Measurements from ENCODE around the gene KCNJ12. TPM values are rescaled to one million over a fixed set of nuclear protein-coding genes. Genes with fewer than 3 reads are reported as not detected.

Gene KCNJ12
- total RNA-seq, 1 experiment from 2014 or later, result 5.8 TPM

DNA sequence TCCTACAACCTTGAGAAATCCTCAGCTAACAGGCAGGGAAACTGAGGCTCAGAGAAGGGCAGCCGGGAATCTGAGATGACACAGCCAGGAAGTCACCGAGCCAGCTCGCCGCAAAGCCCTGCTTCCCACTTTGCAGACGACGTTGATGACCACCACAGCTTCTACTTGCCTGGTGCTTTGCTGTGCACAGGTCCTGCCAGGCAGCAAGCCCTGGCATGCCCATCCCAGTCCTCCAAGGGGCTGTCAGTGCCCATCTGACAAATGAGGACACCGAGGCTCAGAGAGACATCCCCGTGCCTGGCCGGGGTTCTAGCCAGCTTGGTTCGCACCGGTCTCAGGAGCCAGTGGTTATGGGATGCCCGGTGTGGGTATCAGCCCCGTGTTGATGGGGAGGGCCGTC lies 20.1 kb downstream of the KCNJ12 start:
- H3K27ac ChIP-seq (ENCODE audit: low read depth, low read length), result no peak overlapping the region; the same call in 1 of the 2 replicates
- no peak for ATAC-seq
- DNase-seq (ENCODE audit: low read depth, low spot score), result no peak
- H3K4me1 ChIP-seq (ENCODE audit: control insufficient read depth in 1 of 2, insufficient read depth in 2 of 2, low read length in 2 of 2), result peaks cover 7 to 17% of the 10 kb centered on the region in 2 experiments
- POLR2A ChIA-PET, result no interaction called here
- no peak overlapping the region for H3K4me2 ChIP-seq (ENCODE audit: low read length)
- no peaks in the 10 kb centered on the region for H3K9me3 ChIP-seq (ENCODE audit: control insufficient read depth in 1 of 2, insufficient read depth in 1 of 2, low read depth in 1 of 2, low read length in 2 of 2)
- no peak for TF ChIP-seq SRF (IDR thresholded peaks at IDR 0.05; ENCODE audit: low read depth)
- TF ChIP-seq, protein P1, sequence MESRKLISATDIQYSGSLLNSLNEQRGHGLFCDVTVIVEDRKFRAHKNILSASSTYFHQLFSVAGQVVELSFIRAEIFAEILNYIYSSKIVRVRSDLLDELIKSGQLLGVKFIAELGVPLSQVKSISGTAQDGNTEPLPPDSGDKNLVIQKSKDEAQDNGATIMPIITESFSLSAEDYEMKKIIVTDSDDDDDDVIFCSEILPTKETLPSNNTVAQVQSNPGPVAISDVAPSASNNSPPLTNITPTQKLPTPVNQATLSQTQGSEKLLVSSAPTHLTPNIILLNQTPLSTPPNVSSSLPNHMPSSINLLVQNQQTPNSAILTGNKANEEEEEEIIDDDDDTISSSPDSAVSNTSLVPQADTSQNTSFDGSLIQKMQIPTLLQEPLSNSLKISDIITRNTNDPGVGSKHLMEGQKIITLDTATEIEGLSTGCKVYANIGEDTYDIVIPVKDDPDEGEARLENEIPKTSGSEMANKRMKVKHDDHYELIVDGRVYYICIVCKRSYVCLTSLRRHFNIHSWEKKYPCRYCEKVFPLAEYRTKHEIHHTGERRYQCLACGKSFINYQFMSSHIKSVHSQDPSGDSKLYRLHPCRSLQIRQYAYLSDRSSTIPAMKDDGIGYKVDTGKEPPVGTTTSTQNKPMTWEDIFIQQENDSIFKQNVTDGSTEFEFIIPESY (IDR thresholded peaks at IDR 0.05; ENCODE audit: extremely low read depth, insufficient replicate concordance, low read length), result no peak
- no peaks in the 10 kb centered on the region for H3K79me2 ChIP-seq (ENCODE audit: insufficient read depth, low read length)
- H3K27me3 ChIP-seq (ENCODE audit: insufficient read depth, low read length), result no peaks in the 10 kb centered on the region
- RAD21 ChIA-PET (ENCODE audit: low non-redundant PET in 1 of 2, low total read pairs in 2 of 2, uncharacterized antibody in 2 of 2, unreplicated experiment in 2 of 2), result no interaction called here
- no peaks in the 10 kb centered on the region for H3K36me3 ChIP-seq (ENCODE audit: control insufficient read depth in 1 of 2, insufficient read depth in 2 of 2, low read length in 2 of 2)
- no TSS peak for BruUV-seq (replicated peaks)
- no peaks in the 10 kb centered on the region for H4K20me1 ChIP-seq (ENCODE audit: insufficient read depth)
- H3K9ac ChIP-seq (ENCODE audit: low read length), result no peak overlapping the region
- H3K9me2 ChIP-seq (ENCODE audit: insufficient read depth), result no peaks in the 10 kb centered on the region
- intact Hi-C loops (cut with micrococcal nuclease), result no loop called here
- H2AFZ ChIP-seq (ENCODE audit: low read depth, low read length, poor library complexity, severe bottlenecking), result no peak overlapping the region
- CTCF ChIA-PET, result no interaction called here
- no peak overlapping the region for H3K4me3 ChIP-seq (replicated peaks in 1 of 2; ENCODE audit: low read depth in 1 of 2, low read length in 2 of 2)

DNA sequence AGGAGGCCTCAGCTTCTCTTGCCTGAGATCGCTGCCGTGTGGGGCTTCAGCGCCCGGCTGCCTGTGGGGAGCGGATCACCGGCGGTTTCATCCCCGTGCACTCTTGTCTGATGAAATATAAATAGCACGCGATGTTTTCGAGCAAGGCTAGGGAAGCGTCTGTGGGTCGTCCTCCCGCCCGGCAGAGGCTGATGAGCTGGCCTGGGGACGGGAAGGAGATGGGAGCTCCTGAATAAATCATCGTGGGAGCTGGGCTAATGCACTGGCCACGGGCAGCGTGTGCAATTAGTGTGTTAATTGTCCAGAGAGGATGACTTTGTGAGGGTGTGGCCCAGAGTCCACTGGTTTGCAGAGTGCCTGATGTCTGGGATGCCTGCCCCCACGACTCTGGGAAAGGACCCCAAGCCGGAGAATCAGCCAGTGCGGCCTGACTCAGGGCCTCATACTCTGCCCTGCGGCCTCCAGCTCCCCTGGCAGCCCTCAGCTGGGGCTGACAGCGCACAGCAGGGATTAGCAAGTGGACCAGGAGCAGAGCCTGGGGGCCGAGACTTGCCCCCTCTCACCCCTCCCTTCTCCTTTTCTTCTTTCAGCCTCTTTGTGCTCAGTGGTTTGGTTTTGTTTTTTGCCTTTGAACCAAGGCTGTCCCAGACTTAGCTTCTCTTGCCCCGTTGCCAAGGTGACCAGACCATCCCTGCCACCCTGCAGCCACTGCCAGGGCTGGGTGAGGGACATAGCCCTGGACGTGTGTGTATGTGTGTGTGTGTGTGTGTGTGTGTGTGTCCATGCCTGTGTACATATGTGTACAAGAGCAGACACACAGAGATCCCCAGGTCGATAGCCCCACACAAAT lies 21.4 kb downstream of the KCNJ12 start:
- TF ChIP-seq RAD21 (IDR thresholded peaks at IDR 0.05; ENCODE audit: low read depth) (no peak), YY1 (IDR thresholded peaks at IDR 0.05; ENCODE audit: extremely low read depth, insufficient replicate concordance, low read depth, low read length) (no peak), CBX3 (IDR thresholded peaks at IDR 0.05; ENCODE audit: low read depth) (no peak), EZH2 (IDR thresholded peaks at IDR 0.05) (no peak)
- TF ChIP-seq, protein P2, sequence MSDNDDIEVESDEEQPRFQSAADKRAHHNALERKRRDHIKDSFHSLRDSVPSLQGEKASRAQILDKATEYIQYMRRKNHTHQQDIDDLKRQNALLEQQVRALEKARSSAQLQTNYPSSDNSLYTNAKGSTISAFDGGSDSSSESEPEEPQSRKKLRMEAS (IDR thresholded peaks at IDR 0.05), result no peak
- CTCF ChIA-PET, result no interaction called here
- BruUV-seq (replicated peaks), result no TSS peak

More for the DNA sequence above, 21.4 kb downstream of the KCNJ12 start:
- H3K27me3 ChIP-seq (ENCODE audit: insufficient read depth, low read length), result no peaks in the 10 kb centered on the region
- ChIA-PET POLR2A (no interaction called here), RAD21 (ENCODE audit: low non-redundant PET in 1 of 2, low total read pairs in 2 of 2, uncharacterized antibody in 2 of 2, unreplicated experiment in 2 of 2) (no interaction called here)
- H3K9ac ChIP-seq (ENCODE audit: low read length), result no peak overlapping the region
- no peak overlapping the region for H3K4me2 ChIP-seq (ENCODE audit: low read length)
- no peak for ATAC-seq
- H3K4me1 ChIP-seq (ENCODE audit: control insufficient read depth in 1 of 2, insufficient read depth in 2 of 2, low read length in 2 of 2), result peaks cover 20 to 31% of the 10 kb centered on the region in 2 experiments
- no peak overlapping the region for H3K4me3 ChIP-seq (replicated peaks in 1 of 2; ENCODE audit: low read depth in 1 of 2, low read length in 2 of 2)
- no peaks in the 10 kb centered on the region for H3K9me2 ChIP-seq (ENCODE audit: insufficient read depth)
- intact Hi-C loops (cut with micrococcal nuclease), result no loop called here
- no peak overlapping the region for H3K27ac ChIP-seq (ENCODE audit: low read depth, low read length)
- H3K36me3 ChIP-seq (ENCODE audit: control insufficient read depth in 1 of 2, insufficient read depth in 2 of 2, low read length in 2 of 2), result no peaks in the 10 kb centered on the region
- no peaks in the 10 kb centered on the region for H3K9me3 ChIP-seq (ENCODE audit: control insufficient read depth in 1 of 2, insufficient read depth in 1 of 2, low read depth in 1 of 2, low read length in 2 of 2)
- no peak for DNase-seq (ENCODE audit: low read depth, low spot score)
- H4K20me1 ChIP-seq (ENCODE audit: insufficient read depth), result no peaks in the 10 kb centered on the region
- no peaks in the 10 kb centered on the region for H3K79me2 ChIP-seq (ENCODE audit: insufficient read depth, low read length)
- no peak overlapping the region for H2AFZ ChIP-seq (ENCODE audit: low read depth, low read length, poor library complexity, severe bottlenecking)

All from HCT116 (cell line).